Stimulated activated CD8-positive, alpha-beta memory T cell treated with anti-CD3 and anti-CD28 coated beads, Interleukin-12 subunit alpha, Interleukin-12 subunit beta, amount 100 ng/mL, for 1 hour (primary cell): ENCODE data around the gene MTCL3.

Source experiments
- DNase-seq: peaks from one replicate; pipeline ENCODE4 v3.0.0-alpha.2; 2020; ENCODE audit warnings: low read depth

Gene MTCL3

GRCh38 chr6:127518710-127519468 lies at the start of gene MTCL3:
Gene MTCL3, minus strand, starts transcription at chr6:127519335.
- DNase-seq, result no peak

GRCh38 chr6:127567476-127567875 lies 48.3 kb upstream of the MTCL3 start:
- no peak for DNase-seq

- DNase-seq, result no peak
Observed at GRCh38 chr6:127566651-127567050, 47.5 kb upstream of the MTCL3 start.

- no peak for DNase-seq
Observed at GRCh38 chr6:127566119-127566518, 47.0 kb upstream of the MTCL3 start.

GRCh38 chr6:127564761-127565160 lies 45.6 kb upstream of the MTCL3 start:
- no peak for DNase-seq

- no peak for DNase-seq
Observed at GRCh38 chr6:127561660-127562059, 42.5 kb upstream of the MTCL3 start.

- no peak for DNase-seq
Observed at GRCh38 chr6:127554435-127555006, 35.4 kb upstream of the MTCL3 start.

- no peak for DNase-seq
Observed at GRCh38 chr6:127550403-127550802, 31.3 kb upstream of the MTCL3 start.

- no peak for DNase-seq
Observed at GRCh38 chr6:127547904-127548649, 28.9 kb upstream of the MTCL3 start.

- no peak for DNase-seq
Observed at GRCh38 chr6:127547215-127547614, 28.1 kb upstream of the MTCL3 start.

- no peak for DNase-seq
Observed at GRCh38 chr6:127539272-127539671, 20.1 kb upstream of the MTCL3 start.

- DNase-seq, result no peak
Observed at GRCh38 chr6:127538750-127539264, 19.7 kb upstream of the MTCL3 start.

- no peak for DNase-seq
Observed at GRCh38 chr6:127533736-127534135, 14.6 kb upstream of the MTCL3 start.

GRCh38 chr6:127533011-127533410 lies 13.9 kb upstream of the MTCL3 start:
- DNase-seq, result no peak

- DNase-seq, result no peak
Observed at GRCh38 chr6:127522714-127523113, 3.6 kb upstream of the MTCL3 start.

GRCh38 chr6:127520066-127520465 lies 931 bp upstream of the MTCL3 start:
- no peak for DNase-seq

GRCh38 chr6:127519469-127519785 lies 292 bp upstream of the MTCL3 start:
- no peak for DNase-seq

GRCh38 chr6:127518191-127518709 lies 885 bp downstream of the MTCL3 start:
- no peak for DNase-seq

- no peak for DNase-seq
Observed at GRCh38 chr6:127517693-127518092, 1.4 kb downstream of the MTCL3 start.

- DNase-seq, result no peak
Observed at GRCh38 chr6:127516662-127517273, 2.4 kb downstream of the MTCL3 start.

- no peak for DNase-seq
Observed at GRCh38 chr6:127515794-127516661, 3.1 kb downstream of the MTCL3 start.
